ENCODE data around the gene PPP4R3A. TPM values are rescaled to one million over a fixed set of nuclear protein-coding genes. Genes with fewer than 3 reads are reported as not detected.
"Not testable (repeated sequence)": the region's sequence is repeated elsewhere in the genome, so short reads cannot be mapped to it uniquely, and the experiment has no call there.

The PPP4R3A gene
- total RNA-seq, 3 donors from 2014 or later, result 83.9 to 127 (median 98.6) TPM

- H3K36me3 ChIP-seq, result no peaks in the 10 kb centered on the region
- peak in 1 of 2 donors; percentile 30 for DNase-seq (ENCODE audit: low spot score in 2 of 2)
- H3K4me1 ChIP-seq, result peaks cover 0 to 1% of the 10 kb centered on the region in 2 donors
- H3K27me3 ChIP-seq, result no peaks in the 10 kb centered on the region
- H3K9me3 ChIP-seq, result no peaks in the 10 kb centered on the region
- no peak overlapping the region for H3K27ac ChIP-seq
- H3K4me3 ChIP-seq, result no peak overlapping the region
- intact Hi-C loops (cut with DNase I; ENCODE audit: low total_unique reads), result loop anchor here (5.0 kb wide), 1 partner anchor 846 kb away; no protein-coding TSS in a partner anchor
- no peak for TF ChIP-seq POLR2AphosphoS5 (IDR thresholded peaks at IDR 0.05)
- TF ChIP-seq POLR2A (IDR thresholded peaks at IDR 0.05), result no peak
- no peak for TF ChIP-seq CTCF (IDR thresholded peaks at IDR 0.05)
Measured at GRCh38 chr14:91412939-91413338, 97.2 kb downstream of the PPP4R3A start.

- intact Hi-C loops (cut with DNase I; ENCODE audit: low total_unique reads), result loop anchor here (5.0 kb wide), 1 partner anchor 844 kb away; no protein-coding TSS in a partner anchor
- Histone ChIP-seq H3K4me3 (no peak overlapping the region), H3K27me3 (no peaks in the 10 kb centered on the region), H3K4me1 (no peaks in the 10 kb centered on the region), H3K9me3 (no peaks in the 10 kb centered on the region), H3K36me3 (no peaks in the 10 kb centered on the region), H3K27ac (no peak overlapping the region)
- TF ChIP-seq CTCF (IDR thresholded peaks at IDR 0.05) (no peak), POLR2A (IDR thresholded peaks at IDR 0.05) (no peak), POLR2AphosphoS5 (IDR thresholded peaks at IDR 0.05) (no peak)
- DNase-seq (ENCODE audit: low spot score in 2 of 2), result peak in 1 of 2 donors; percentile 37
Measured at GRCh38 chr14:91410771-91411536, 99.2 kb downstream of the PPP4R3A start.

DNA sequence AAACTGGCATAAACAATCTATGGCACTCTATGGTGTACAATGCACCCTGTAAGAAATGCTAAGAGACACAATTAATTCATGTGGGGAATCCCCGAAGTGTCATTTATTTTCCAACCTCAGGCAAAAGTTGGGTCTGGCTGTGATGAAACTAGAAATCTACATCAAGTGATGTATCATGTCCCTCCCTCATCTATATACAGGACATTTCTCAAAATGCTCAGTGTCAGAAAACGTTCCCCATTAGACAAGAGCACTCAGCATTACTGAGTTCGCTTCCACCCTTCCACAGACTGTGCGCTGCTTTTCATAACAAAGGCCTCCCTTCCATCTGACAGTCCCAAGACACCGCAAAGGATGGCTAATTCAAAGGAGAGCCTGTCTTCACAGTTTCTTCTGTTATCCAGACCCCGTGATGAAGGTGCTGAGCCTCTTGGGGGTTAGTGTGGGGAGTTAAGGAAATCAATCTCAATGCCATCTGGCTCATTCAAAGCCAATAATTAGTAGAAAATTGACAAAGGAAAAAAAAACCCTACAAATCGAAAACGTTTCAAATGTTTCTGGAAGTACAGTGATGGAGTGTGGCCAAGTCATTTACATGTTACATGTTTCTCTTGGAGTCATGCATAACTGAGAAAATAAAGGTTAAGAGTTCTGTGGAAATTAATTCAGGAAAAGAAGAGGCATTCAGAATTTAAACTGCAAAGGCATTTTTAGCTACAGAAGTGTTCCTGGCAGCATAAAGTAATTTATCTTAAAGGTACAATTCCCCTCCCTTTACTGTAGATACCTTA is 100.0 kb downstream of the PPP4R3A start:
- Histone ChIP-seq H3K27me3 (no peaks in the 10 kb centered on the region), H3K27ac (no peak overlapping the region), H3K4me1 (no peaks in the 10 kb centered on the region), H3K4me3 (no peak overlapping the region), H3K9me3 (no peaks in the 10 kb centered on the region), H3K36me3 (no peaks in the 10 kb centered on the region)
- TF ChIP-seq POLR2AphosphoS5 (IDR thresholded peaks at IDR 0.05) (no peak), CTCF (IDR thresholded peaks at IDR 0.05) (no peak), POLR2A (IDR thresholded peaks at IDR 0.05) (no peak)
- DNase-seq (ENCODE audit: low spot score in 2 of 2), result peak in 1 of 2 donors; percentile 10
- intact Hi-C loops (cut with DNase I; ENCODE audit: low total_unique reads), result loop anchor here (5.0 kb wide), 1 partner anchor 843 kb away; no protein-coding TSS in a partner anchor

- intact Hi-C loops (cut with DNase I; ENCODE audit: low total_unique reads); H3K9me3 ChIP-seq; H3K4me3 ChIP-seq; DNase-seq (ENCODE audit: low spot score in 2 of 2); H3K36me3 ChIP-seq; H3K27me3 ChIP-seq; H3K4me1 ChIP-seq; H3K27ac ChIP-seq: not testable (repeated sequence)
Measured at GRCh38 chr14:91409240-91409639, 100.9 kb downstream of the PPP4R3A start.

Other genes starting within 250 kb of the PPP4R3A start
- gene CCDC88C, start 92.5 kb downstream of the PPP4R3A start, total RNA-seq, result 10 to 100 TPM in 2 of 3 donors, 1 to 10 TPM in 1; 5.8 to 25.9 (median 19.3) TPM
- 10 to 100 TPM in 2 of 3 donors, 1 to 10 TPM in 1; 2.4 to 18.7 (median 16.1) TPM for gene CATSPERB, start 221.8 kb upstream of the PPP4R3A start, total RNA-seq

Data from breast epithelium (tissue), 4 donors.